SH-SY5Y (cell line): Measurements from ENCODE around the gene BICRA.

Source experiments
- GATA2 ChIP-seq: IDR thresholded peaks from 2 replicates; pipeline ENCODE4 v1.6.1; 2011; ENCODE audit warnings: mild to moderate bottlenecking, low read depth, low read length
- GATA3 ChIP-seq: IDR thresholded peaks from 2 replicates; pipeline ENCODE4 v1.6.1; 2011; ENCODE audit warnings: low read depth, mild to moderate bottlenecking, low read length, moderate library complexity

BICRA gene

GRCh38 chr19:47696635-47697034 lies 87.7 kb downstream of the BICRA start:
- TF ChIP-seq GATA2 = no peak
- no peak for TF ChIP-seq GATA3

- TF ChIP-seq GATA2 (no peak), GATA3 (no peak)
Measured at GRCh38 chr19:47697863-47698609, 89.1 kb downstream of the BICRA start.

- no peak for TF ChIP-seq GATA3
- TF ChIP-seq GATA2 = no peak
Measured at GRCh38 chr19:47698631-47699359, 89.9 kb downstream of the BICRA start.

- TF ChIP-seq GATA2 = no peak
- TF ChIP-seq GATA3 = no peak
Measured at GRCh38 chr19:47699360-47699917, 90.5 kb downstream of the BICRA start.

DNA sequence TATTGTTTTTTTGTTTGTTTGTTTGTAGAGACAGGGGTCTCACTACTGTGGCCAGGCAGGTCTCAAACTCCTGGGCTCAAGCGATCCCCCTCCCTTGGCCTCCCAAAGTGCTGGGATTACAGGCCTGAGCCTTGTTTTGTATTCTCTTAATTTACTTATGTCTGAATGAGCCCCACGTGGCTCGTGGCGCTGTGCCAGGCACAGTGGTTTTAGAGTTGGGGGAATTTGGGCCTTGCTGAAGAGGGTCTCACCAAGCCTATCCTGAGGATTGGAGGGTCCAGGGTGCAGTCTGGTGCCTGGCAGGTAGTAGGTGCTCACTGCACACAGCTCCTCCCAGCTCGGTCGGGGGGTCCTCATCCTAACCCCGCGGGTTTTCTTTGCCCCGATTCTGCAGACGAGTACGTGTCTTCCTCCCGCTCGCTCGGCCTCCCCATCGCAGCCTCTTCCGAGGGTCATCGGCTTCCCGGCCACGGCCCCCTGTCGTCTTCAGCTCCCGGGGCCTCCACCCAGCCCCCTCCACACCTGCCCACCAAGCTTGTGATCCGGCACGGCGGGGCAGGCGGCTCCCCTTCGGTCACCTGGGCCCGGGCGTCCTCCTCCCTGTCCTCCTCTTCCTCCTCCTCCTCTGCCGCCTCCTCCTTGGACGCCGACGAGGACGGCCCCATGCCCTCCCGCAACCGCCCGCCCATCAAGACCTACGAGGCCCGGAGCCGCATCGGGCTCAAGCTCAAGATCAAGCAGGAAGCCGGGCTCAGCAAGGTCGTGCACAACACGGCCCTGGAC lies 92.2 kb downstream of the BICRA start:
- TF ChIP-seq GATA2 (no peak), GATA3 (no peak)

DNA sequence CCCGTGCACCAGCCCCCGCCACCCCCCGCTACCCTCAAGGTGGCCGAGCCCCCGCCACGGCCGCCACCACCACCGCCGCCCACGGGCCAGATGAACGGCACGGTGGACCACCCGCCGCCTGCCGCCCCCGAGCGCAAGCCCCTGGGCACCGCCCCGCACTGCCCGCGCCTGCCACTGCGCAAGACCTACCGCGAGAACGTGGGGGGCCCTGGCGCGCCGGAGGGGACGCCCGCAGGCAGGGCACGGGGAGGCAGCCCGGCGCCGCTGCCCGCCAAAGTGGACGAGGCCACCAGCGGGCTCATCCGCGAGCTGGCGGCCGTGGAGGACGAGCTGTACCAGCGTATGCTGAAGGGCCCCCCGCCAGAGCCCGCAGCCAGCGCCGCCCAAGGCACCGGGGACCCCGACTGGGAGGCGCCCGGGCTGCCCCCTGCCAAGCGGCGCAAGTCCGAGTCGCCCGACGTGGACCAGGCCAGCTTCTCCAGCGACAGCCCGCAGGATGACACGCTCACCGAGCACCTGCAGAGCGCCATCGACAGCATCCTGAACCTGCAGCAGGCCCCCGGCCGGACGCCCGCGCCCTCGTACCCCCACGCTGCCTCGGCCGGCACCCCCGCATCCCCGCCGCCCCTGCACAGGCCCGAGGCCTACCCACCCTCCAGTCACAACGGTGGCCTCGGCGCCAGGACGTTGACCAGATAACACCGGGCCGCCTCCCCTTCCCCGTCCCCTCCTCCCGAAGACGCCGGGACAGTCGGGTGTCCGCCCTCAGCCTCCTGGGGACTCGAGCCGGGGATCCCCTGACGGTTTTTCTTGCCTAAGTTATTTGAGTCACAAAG lies 93.0 kb downstream of the BICRA start:
- TF ChIP-seq GATA2 (no peak), GATA3 (no peak)

DNA sequence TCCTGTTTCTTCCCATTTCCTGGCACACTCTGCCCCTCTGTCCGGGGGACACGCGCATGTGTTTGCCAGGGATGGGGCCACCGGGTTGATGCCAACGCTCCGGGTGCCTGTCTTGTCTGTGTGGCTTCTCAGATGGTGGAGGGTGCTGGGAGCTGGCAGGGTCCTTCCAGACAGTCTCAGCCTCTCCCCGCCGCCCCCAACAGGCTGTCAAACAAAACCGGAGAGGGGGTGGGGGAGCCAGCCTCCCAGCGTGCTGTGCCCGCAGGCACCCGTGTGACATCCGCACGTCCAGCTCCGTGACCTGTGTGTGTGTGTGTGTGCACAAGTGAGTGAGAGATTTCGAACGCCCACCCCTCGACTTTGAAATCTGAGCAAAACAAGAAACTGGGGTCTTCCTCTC lies 93.7 kb downstream of the BICRA start:
- TF ChIP-seq GATA2 (no peak), GATA3 (no peak)

DNA sequence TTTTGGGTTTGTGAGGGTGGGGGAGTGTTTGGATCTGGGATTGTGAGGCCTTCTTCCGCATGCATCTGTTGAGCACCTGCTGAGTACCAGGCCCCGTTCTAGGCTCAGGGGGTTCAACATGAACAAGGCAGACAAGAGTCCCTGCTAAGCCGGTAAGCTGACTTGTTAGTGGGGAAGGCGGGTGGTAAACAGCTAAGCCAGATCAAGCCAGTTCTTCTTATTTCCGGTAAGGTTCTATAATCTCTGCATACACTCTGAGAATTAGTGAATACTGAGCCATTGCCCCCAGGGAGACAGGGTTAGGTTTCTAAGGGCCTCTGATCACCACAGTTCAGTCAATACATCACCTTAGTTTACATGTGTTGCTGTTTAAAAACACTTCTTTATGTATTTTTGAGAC lies 94.4 kb downstream of the BICRA start:
- TF ChIP-seq GATA3 = no peak
- no peak for TF ChIP-seq GATA2

DNA sequence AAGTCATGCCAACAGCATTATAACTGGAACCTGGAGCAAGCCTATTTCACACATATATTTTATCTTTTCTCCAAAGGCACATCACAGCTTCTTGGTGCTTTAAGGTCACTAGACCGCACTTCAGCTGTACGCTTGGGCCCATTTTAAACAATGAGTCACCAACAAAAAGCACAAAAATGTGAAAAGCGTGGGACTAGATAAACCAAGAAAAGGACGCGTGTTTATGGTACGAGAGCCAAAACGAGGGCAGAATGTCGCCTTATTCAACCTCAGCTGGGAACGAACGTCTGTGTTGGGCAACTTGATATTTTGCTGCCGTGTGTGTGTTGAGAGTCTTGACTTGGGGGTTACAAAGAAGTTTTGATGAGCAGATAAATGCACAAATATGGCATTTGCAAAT lies 95.1 kb downstream of the BICRA start:
- TF ChIP-seq GATA2 (no peak), GATA3 (no peak)

- no peak for TF ChIP-seq GATA2
Measured at GRCh38 chr19:47704656-47705055, 95.7 kb downstream of the BICRA start.

GRCh38 chr19:47707135-47707925 lies 98.4 kb downstream of the BICRA start:
- no peak for TF ChIP-seq GATA3
- TF ChIP-seq GATA2 = no peak

DNA sequence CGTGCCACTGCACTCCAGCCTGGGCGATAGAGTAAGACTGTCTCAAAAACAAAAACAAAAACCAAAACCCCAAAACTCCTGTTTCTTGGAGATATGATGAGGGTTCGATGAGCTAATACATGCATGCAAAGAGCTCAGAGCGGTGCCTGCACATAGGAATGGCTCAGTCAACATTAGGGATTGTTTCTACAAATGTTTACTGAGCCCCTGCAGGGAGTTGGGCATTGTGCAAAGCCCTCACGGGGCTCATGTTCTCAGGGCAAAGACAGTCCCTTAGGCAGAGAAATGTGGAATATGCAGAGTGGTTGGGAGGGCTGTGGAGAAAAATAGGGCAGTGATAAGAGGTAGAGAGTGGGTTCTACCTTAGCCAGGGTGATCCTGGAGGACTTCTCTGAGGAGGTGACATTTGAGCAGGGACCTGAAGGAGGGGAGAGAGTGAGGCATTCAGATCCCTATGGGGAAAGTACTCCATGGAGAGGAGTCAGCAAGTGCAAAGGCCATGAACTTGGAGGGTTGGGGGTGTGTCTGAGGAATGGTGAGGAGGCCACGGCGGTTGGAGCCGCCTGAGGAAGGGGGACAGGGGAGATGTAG lies 102.8 kb downstream of the BICRA start:
- TF ChIP-seq GATA2 = no peak
- no peak for TF ChIP-seq GATA3
